HG02759 (cell line): Measurements from ENCODE around the gene SESTD1.

Source experiments
- ATAC-seq: cut with Tn5 transposase; IDR thresholded peaks from one replicate; pipeline ENCODE4 v1.9.1; 2021; ENCODE audit warnings: mild to moderate bottlenecking, moderate library complexity; ENCODE audit not compliant: unreplicated experiment

Gene SESTD1

GRCh38 chr2:179195141-179195540 is 69.5 kb downstream of the SESTD1 start:
- ATAC-seq = no peak

GRCh38 chr2:179193759-179194394 is 70.8 kb downstream of the SESTD1 start:
- ATAC-seq = no peak

- ATAC-seq = no peak
These were observed 73.5 kb downstream of the SESTD1 start for GRCh38 chr2:179191110-179191509.

GRCh38 chr2:179186126-179186525 is 78.5 kb downstream of the SESTD1 start:
- ATAC-seq = no peak

- no peak for ATAC-seq
These were observed 80.0 kb downstream of the SESTD1 start for GRCh38 chr2:179184610-179185009.

- peak; percentile 64 for ATAC-seq
These were observed 83.6 kb downstream of the SESTD1 start for GRCh38 chr2:179181002-179181401.

- no peak for ATAC-seq
These were observed 84.4 kb downstream of the SESTD1 start for GRCh38 chr2:179180242-179180641.

- no peak for ATAC-seq
These were observed 84.9 kb downstream of the SESTD1 start for GRCh38 chr2:179179719-179180118.

- ATAC-seq = no peak
These were observed 86.9 kb downstream of the SESTD1 start for GRCh38 chr2:179177694-179178093.

GRCh38 chr2:179174240-179174639 is 90.4 kb downstream of the SESTD1 start:
- ATAC-seq = no peak

- no peak for ATAC-seq
These were observed 91.7 kb downstream of the SESTD1 start for GRCh38 chr2:179172894-179173293.

- no peak for ATAC-seq
These were observed 93.3 kb downstream of the SESTD1 start for GRCh38 chr2:179171371-179171770.

- ATAC-seq = no peak
These were observed 93.7 kb downstream of the SESTD1 start for GRCh38 chr2:179170901-179171300.

GRCh38 chr2:179165356-179166000 is 99.2 kb downstream of the SESTD1 start:
- no peak for ATAC-seq

GRCh38 chr2:179141206-179141605 is 123.4 kb downstream of the SESTD1 start:
- ATAC-seq = no peak

GRCh38 chr2:179140571-179140970 is 124.1 kb downstream of the SESTD1 start:
- ATAC-seq = no peak

GRCh38 chr2:179139506-179139905 is 125.1 kb downstream of the SESTD1 start:
- ATAC-seq = no peak

- no peak for ATAC-seq
These were observed 127.4 kb downstream of the SESTD1 start for GRCh38 chr2:179137200-179137759.

- no peak for ATAC-seq
These were observed 131.6 kb downstream of the SESTD1 start for GRCh38 chr2:179133016-179133415.

GRCh38 chr2:179132076-179132475 is 132.6 kb downstream of the SESTD1 start:
- no peak for ATAC-seq

GRCh38 chr2:179130560-179130959 is 134.1 kb downstream of the SESTD1 start:
- no peak for ATAC-seq

- peak; percentile 68 for ATAC-seq
These were observed 134.9 kb downstream of the SESTD1 start for GRCh38 chr2:179129574-179130238.
